GM18909 (cell line): ENCODE data around the gene FCMR.
A peak's percentile ranks its signal among the peaks of the same experiment; 100 is the strongest.
"Not testable (repeated sequence)": the region's sequence is repeated elsewhere in the genome, so short reads cannot be mapped to it uniquely, and the experiment has no call there.

ENCODE experiments used
- ATAC-seq: cut with Tn5 transposase; IDR thresholded peaks from one replicate; pipeline ENCODE4 v1.9.1; 2021; ENCODE audit warnings: mild to moderate bottlenecking; ENCODE audit not compliant: unreplicated experiment, poor library complexity

FCMR gene

DNA sequence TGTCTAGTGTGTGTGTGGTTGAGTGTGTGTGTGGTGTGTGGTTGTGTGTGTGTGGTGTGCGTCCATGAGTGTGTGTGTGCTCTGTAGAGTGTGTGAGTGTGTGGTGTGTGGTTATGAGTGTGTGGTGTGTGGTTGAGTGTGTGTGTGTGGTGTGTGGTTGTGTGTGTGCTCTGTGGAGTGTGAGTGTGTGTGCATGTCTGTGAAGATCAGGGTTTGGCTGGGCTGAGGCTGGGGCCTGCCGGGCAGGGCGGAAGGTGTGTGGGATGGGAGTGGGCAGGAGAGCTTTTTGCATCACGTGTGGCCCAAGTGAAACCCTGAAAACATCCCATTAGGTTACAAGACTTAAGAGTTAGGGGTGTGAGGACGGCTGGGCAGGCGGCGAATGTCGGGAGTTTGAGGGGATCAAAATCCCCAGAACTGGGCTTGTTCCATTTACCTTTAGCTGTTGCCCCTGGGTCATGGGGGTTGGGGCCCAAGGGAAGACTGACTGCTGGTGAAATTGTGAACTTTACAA lies 2.9 kb upstream of the FCMR start:
- ATAC-seq: peak; percentile 27

DNA sequence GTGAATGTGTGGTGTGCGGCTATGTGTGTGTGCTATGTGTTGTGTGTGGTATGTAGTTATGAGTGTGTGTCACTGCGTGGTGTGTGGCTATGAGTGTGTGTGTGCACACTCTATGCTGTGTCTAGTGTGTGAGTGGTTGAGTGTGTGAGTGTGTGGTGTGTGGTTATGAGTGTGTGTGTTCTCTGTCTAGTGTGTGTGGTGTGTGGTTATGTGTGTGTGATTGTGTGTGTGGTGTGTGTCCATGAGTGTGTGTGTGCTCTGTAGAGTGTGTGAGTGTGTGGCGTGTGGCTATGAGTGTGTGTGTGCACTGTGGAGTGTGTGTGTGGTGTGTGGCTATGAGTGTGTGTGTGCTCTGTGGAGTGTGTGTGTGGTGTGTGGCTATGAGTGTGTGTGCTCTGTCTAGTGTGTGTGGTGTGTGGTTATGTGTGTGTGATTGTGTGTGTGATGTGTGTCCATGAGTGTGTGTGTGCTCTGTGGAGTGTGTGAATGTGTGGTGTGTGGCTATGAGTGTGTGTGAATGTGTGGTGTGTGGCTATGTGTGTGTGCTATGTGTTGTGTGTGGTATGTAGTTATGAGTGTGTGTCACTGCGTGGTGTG lies 2.3 kb upstream of the FCMR start:
- not testable (repeated sequence) for ATAC-seq

DNA sequence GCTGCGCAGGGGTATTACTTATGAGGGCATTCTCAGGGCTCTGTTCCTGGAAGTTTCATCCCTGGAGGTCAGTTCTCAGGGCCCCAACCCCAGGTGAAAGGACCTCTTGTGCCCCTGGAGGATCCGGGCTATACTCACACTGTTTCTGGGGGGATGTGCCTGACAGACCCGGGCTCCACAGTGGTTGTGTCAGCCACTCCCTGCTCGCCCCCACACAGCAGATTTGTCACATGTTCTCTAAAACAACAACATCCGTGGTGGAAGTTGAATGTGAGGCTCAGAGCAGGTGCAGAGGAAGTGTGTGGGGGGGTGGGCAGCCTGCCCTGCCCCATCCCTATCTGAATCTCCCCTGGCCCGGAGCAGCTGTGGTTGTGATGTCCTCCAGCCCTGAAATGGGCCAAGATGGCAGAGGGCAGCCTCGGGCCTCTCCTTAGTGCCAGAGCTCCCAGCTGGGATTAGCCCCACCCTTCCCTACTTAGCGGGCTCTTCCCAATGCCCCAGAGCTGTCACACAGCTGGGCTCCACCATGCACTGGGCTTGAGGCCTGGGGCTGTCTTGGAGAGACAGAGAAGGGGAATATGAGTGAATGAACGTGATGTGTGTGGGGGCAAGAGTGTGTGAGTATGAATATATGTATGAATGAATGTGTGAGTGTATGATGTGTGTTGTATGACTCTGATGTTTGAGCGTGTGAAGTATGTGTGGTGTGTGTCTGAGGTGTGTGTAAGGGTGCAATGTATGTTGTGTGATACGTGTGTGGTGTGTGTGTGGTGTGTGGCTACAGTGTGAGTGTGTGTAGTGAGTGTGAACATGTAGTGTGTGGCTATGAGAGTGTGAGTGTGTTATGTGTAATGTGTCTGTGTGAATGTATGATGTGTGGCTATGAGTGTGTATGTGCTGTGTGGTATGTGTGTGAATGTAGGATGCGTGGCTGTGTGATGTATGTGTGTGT lies 1.5 kb upstream of the FCMR start:
- ATAC-seq: peak; percentile 54

DNA sequence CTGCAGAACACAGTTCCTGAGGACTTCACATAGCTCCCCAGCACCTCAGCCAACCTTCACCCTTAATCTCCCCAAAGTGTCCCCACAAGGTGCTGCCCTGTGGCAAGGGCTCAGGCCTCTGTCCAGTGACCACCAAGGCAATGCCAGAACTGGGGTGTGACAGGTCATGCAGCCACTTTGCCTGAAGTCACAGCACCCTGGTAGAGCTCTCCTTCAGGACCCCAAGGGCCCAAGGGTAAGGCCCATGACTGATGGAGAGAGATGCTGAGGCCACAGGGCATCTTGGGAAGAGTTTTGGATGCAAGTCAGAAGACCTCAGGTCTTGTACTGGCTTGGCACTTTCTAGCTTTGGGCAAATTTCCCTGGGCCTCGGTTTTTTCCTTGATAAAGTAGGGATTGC lies 783 bp upstream of the FCMR start:
- no peak for ATAC-seq

DNA sequence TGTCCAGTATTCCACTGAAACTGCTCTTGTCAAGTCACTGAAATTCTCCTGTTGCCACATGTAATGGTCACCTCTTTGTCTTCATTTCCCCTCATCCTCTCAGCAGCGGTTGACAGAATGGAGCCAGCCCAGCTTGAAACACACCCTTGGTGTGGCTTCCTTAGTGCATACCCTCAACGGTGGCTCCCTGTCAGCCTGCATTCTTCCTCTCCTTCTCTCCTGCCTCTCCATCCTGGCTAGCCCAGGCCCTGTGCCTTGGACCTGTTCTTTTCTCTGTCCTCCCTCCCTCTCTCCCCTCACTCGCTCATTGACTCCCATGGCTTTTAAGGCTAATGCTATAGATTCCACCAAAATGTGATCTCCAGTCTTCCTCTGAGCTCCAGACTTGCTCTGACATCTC lies 3.7 kb downstream of the FCMR start:
- no peak for ATAC-seq

DNA sequence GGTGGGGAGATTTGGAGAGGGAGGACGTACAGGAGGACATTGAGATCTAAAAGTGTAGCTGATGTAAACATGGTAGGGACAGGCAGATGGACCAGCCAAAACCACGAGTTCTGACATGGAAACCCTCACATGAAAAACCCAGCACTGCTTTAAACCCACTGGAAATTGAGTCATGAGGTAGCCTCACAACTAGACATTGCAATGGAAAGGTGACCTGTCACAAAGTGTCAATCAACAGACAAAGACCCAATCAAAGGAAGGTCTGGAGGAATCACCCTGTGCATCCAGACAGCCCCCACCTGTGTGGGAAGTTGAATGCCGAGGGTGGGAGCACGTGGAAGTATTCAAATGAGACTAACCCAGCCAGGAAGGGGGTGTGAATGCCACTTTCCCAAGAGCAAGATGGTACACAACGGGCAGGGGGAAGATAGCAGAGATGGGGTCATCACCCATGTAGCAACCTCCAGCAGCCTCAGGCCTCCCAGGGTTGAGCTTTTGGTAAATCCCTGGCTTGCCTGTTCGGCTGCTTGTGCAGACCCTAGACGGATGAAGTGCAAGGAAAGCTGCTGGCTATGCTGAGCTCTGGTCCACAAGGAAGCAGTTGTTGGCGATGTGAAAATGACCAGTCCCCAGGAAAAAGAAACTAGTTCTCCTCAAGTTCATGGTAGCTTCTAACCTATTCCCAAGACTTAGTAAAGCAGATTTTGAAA lies 5.6 kb downstream of the FCMR start:
- no peak for ATAC-seq

DNA sequence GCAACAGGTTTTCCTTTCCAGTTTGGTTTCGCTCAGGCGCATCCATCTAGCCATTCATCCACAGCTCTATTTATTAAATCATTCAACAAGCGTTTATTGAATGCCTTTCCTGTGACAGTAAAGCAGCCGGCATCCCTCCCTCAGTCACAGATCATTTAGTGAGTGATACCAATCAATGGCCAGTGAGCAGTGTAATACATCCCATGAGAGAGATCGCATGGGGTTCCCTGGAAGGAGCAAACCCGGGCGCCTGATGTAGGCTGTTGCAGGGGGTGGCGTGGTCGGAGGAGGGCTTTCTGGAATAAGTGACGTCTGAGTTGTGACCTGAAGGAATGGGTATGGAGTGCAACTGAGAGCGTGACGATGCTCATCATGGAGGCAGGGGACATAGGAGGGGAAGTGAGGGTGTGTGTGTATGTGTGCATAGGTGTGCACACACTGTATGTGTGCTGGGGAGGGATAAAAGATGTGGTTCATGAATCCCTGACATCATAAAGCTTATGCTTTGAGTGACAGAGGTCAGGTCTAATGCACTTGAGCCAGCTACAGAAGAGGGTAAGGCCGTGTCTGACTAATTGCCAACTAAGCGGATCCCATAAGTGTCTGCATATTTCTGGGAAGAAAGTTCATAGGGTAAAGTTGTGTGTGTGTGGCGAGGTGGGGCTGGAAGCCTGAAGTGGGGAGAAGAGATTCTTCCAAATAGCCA lies 6.6 kb downstream of the FCMR start:
- ATAC-seq: no peak

DNA sequence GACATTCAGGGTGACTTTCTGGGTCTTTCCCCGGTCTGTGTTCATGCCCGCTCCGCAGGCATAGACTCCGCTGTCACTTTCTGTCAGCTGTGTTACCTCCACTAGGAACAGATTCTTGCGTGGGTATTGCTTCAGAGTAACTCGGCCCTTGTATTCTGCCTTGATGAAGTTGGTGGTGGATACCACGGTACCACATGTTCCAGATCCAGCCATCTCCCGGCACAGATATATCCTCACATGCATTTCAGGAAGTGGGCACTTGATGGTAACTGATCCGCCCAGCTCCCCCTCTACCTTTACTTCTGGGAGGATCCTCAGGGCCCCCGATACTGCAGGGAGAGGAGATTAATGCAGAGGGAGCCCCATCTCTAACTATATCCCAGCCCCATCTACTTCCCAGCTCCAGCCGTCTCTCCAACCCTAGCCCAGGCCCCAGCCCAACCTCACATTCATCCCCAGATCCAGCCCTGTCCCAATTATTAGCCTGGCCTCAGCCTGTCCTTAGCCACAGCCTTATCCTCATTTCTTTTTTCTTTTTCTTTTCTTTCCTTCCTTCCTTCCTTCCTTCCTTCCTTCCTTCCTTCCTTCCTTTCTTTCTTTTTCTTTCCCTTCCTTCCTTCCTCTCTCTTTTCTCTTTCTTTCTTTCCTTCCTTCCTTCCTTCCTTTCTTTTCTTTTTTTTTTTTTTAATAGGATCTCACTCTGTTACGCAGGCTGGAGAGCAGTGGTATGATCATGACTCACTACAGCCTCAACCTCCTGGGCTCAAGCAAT lies 7.8 kb downstream of the FCMR start:
- ATAC-seq: no peak

DNA sequence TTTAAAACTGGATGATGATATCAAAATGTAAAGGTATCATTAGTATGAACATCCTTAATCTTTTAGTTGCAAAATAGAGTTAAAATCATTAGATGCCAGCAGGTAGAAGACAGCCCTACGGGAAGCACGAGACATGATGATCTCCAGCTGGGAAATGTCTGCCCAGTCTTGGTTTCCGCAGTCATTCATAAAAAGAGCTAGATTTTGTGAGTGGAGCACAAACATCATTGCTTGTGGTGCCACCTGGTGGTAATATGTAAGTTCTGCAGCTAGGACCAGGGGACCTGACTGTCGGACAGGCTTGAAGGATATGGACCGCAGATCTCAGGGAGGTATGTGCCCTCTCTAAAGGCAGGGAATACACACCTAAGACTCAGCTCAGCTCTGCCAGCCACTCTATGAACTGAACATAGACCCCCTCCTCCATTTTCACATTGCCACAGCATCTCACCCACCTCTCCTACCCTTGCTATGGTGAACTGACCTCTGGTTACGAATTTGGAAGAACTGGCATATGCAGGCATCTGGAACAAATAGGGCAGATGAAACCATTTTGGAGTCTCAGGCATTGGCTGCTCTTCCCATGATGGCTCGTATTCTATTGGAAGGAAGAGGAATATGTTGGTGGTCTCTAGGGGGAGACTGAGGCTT lies 9.2 kb downstream of the FCMR start:
- peak; percentile 54 for ATAC-seq

DNA sequence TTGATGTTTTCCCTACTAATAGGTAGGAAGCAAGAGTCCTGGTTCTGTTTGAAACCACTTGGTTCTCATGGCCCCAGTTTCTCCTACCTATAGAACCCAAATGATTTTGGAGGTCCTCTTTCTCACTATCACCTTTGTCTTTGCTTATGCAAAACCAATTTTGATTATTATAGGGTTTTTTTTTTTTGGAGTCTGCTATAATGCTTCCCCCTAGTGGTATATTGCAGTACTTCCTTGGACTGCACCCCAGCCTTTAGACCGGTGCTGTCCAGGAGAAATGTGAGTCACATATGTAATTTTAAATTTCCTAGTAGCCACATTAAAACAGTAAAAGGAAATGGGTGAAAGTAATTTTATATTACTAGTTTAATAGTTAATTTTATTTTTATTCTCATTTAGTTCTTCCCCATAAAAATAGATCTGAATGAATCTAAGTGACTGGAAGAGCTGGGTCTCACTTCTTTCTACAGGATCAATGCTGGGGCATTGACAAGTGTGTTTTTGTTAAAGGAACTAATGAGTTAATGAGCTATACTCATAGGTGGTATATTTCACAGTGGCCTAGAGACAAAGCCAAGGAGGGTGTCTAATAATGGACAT lies 10.6 kb downstream of the FCMR start:
- ATAC-seq: no peak

DNA sequence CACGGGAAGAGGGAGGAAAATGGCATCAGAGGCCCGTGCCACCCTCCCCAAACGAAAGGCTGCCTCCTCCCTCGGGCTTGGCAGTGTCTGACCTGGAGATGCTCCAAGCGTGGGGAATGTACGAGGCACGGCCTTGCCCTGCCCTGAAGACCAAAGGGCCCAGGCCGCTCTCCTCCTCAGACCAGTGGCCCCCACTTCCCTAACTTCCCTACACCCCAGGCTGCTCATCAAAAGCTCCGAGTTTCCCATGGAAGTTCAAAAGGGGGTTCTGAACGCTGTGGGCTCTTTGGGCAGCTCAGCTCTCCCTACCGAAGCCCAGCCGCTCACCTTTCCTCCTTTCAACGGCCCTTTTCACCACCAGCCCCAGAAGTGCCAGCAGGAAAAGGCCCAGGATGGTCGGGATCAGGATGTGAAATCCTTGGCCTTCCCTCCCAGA lies 11.8 kb downstream of the FCMR start:
- no peak for ATAC-seq

DNA sequence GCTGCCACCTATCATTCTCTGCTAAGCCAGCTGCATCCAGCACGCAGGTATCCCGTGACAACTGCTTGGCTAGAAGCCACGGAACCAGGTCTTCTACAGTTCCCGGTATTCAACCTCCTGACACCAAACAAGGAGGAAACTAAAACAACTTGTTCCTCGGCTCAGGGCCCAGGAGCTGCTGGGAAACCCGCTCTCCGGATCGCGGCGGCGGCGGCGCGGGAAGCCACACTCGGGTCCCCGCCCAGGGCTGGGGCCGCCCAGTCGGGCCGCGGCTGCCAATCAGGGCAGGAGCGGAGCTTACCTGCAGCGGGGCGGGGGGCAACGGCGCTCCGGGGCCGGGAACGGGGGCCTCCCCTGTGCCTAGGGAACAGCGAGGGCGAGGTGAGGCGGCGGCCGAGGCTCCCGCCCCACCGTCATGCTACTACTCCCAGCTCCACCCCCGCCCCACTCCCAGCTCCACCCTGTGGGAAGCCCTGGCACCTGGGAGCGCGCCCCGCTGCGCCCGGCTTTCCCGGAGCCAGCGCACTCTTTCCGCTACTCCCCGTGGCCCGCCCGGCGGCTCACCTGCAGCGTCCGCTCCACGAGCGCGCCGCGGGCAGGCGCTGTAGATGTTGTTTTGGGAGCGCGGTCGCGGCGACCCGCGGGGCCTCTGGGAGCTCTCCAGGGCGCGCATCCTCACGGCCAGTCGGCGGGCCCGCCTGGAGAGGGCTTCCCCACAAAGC lies 12.4 kb downstream of the FCMR start:
- no peak for ATAC-seq

DNA sequence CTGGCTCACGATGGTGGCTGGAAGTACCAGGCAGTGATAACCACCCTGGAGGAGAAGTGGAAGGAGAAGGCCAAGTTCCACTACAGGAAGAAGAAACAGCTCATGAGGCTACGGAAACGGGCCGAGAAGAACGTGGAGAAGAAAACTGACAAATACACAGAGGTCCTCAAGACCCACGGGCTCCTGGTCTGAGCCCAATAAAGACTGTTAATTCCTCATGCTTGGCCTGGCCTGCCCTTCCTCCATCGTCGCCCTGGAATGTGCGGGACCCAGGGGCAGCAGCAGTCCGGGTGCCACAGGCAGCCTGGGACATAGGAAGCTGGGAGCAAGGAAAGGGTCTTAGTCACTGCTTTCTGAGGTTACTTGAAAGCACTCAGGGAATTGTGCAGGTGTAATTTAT lies 13.7 kb downstream of the FCMR start:
- ATAC-seq: no peak

DNA sequence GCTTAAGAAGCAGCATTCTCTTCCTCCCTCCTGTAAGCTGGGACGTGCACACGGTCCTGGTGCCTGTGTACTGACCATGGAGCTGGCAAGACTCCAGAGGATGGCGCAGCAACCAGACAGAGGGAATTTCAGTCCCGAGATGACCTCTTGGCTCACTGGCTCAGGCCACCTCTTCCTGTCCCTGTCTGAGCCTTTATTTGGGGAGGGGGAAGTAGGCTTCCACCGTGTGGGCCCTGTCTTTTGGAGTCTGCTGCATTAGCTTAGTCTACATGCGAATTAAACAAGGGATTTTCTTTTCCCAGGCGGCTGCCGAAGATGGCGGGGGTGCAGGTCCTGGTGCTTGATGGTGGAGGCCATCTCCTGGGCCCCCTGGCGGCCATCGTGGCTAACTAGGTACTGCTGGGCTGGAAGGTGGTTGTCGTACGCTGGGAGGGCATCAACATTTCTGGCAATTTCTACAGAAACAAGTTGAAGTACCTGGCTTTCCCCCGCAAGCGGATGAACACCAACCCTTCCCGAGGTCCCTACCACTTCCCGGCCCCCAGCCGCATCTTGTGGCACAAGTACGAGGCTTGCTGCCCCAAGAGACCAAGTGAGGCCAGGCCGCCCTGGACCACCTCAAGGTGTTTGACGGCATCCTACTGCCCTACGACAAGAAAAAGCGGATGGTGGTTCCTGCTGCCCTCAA lies 14.3 kb downstream of the FCMR start:
- no peak for ATAC-seq

DNA sequence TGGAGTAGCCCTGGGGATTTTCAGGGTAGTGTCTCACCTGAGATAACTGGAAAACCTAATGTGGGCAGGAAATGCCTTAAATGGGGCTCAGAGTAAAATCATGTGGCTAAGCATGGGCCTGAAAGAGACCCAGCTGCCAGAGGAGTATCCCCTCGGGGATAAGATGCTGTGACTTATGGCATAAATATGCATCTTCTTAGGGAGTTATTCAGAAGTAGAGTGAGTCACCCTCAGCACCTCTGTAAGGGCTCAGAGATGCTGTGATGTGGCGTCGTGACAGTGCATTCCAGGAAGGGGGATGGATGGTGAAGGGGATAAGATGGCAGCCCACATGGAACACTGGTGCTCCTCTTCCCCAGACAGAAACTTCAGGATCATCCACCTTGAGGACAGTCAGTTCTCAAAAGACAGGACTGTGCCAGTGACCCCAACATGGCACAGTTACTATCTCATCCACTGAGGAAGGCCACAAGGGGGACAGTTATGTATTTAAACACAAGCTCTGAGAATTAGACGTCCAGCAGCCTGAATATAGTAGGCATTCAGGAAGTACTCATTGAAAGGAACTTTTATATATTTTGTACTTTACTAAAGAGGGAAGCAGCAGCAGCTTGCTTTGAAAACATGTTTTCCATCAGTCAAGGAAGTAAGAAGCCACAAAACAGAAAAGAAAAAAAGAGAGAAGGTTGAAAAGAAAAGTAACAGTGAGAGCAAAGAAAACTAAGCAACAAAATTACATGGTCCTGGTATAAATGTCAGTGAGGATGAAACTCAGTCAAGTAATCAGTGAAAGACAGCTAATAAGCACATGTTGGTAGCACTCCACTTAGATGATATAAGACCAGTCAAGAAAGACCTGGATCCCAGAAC lies 16.2 kb downstream of the FCMR start:
- ATAC-seq: peak; percentile 61

DNA sequence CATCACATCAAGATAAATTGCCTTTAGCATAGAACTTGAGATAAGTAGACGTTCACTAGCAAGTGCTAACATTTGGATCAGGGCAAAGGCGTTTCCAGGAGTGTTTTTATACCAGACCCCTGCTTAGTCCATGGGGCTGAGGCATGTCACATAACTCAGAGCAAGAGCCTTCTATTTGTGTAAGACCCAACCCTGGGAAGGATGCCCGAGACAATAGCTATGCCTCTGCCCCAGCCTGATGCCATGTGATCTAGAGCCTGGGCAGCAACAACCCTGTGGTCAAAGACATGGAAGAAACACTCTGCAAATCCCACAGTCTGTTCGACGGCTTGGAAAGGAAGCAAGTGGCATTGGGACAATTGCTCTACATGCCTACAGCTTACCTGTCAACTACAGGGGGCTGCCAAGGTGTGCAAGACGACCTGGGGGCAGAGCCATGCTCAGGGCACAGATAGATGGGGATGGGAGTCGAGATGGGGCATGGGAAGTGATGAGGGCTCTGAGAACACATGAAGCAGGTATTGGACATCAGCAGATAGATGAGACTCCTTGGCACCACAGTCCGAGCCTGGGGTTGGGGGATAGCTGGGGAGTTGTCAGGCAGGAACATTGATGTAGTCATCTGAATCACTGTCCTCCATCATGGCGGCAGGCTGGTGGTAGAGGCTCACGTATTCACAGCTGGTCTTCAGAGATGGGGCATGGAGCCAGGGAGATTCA lies 17.2 kb downstream of the FCMR start:
- no peak for ATAC-seq
